H9 (cell line): Measurements from ENCODE around the gene LIN28B. TPM values are rescaled to one million over a fixed set of nuclear protein-coding genes. Genes with fewer than 3 reads are reported as not detected.

ENCODE experiments used
- DNase-seq: peaks from one replicate; pipeline ENCODE4 v3.0.0-alpha.2; 2017
- H2AFZ ChIP-seq: one replicate; pipeline ENCODE4 v1.6.1; 2013; ENCODE audit warnings: mild to moderate bottlenecking, low read length, control low read depth, moderate library complexity
- H2AK5ac ChIP-seq: 2 replicates; pipeline ENCODE4 v1.6.1; 2013; ENCODE audit warnings: low read length, control low read depth, mixed read lengths; ENCODE audit not compliant: insufficient read length
- H2BK120ac ChIP-seq: one replicate; pipeline ENCODE4 v1.6.1; 2013; ENCODE audit warnings: low read depth, mild to moderate bottlenecking, low read length, control low read depth, inconsistent platforms; ENCODE audit not compliant: poor library complexity, severe bottlenecking
- H2BK12ac ChIP-seq: 2 replicates; pipeline ENCODE4 v1.6.1; 2013; ENCODE audit warnings: low read length, control low read depth, mixed read lengths, low read depth; ENCODE audit not compliant: insufficient read length
- H2BK15ac ChIP-seq: 2 replicates; pipeline ENCODE4 v1.6.1; 2013; ENCODE audit warnings: low read depth, low read length, control low read depth
- H2BK20ac ChIP-seq: one replicate; pipeline ENCODE4 v1.6.1; 2013; ENCODE audit warnings: low read depth, mild to moderate bottlenecking, low read length, control low read depth, inconsistent platforms; ENCODE audit not compliant: poor library complexity, severe bottlenecking
- H2BK5ac ChIP-seq: 2 replicates; pipeline ENCODE4 v1.6.1; 2013; ENCODE audit warnings: low read length, control low read depth, mixed read lengths; ENCODE audit not compliant: insufficient read length
- H3K14ac ChIP-seq: 2 replicates; pipeline ENCODE4 v1.6.1; 2013; ENCODE audit warnings: low read length, control low read depth; ENCODE audit not compliant: insufficient read depth
- H3K18ac ChIP-seq: 2 replicates; pipeline ENCODE4 v1.6.1; 2013; ENCODE audit warnings: low read depth, mild to moderate bottlenecking, mixed read lengths, low read length, control low read depth; ENCODE audit not compliant: insufficient read length
- H3K23ac ChIP-seq: 2 replicates; pipeline ENCODE4 v1.6.1; 2013; ENCODE audit warnings: low read length, control low read depth, mixed read lengths, low read depth; ENCODE audit not compliant: insufficient read length
- H3K23me2 ChIP-seq: 2 replicates; pipeline ENCODE4 v1.6.1; 2013; ENCODE audit warnings: low read depth, mild to moderate bottlenecking, mixed read lengths, low read length, control low read depth; ENCODE audit not compliant: insufficient read length, poor library complexity, severe bottlenecking
- H3K27ac ChIP-seq: 2 replicates; pipeline ENCODE4 v1.5.1; 2013; ENCODE audit warnings: low read length, control low read depth, mixed read lengths, low read depth; ENCODE audit not compliant: insufficient read length
- H3K27me3 ChIP-seq: 2 replicates; pipeline ENCODE4 v1.6.1; 2013; ENCODE audit warnings: low read length, control low read depth, inconsistent platforms; ENCODE audit not compliant: insufficient read depth
- H3K4ac ChIP-seq: 2 replicates; pipeline ENCODE4 v1.6.1; 2013; ENCODE audit warnings: low read depth, mild to moderate bottlenecking, control low read depth, inconsistent platforms, low read length, moderate library complexity
- H3K4me1 ChIP-seq: 2 replicates; pipeline ENCODE4 v1.6.1; 2013; ENCODE audit warnings: low read length, control low read depth, inconsistent platforms; ENCODE audit not compliant: insufficient read depth
- H3K4me2 ChIP-seq: 2 replicates; pipeline ENCODE4 v1.6.1; 2013; ENCODE audit warnings: low read length, control low read depth, mixed read lengths; ENCODE audit not compliant: insufficient read length, insufficient read depth
- H3K56ac ChIP-seq: 2 replicates; pipeline ENCODE4 v1.6.1; 2013; ENCODE audit warnings: low read depth, mild to moderate bottlenecking, mixed read lengths, low read length, control low read depth; ENCODE audit not compliant: insufficient read length
- H3K79me1 ChIP-seq: 2 replicates; pipeline ENCODE4 v1.6.1; 2013; ENCODE audit warnings: low read depth, mild to moderate bottlenecking, moderate library complexity, low read length, control low read depth, inconsistent platforms; ENCODE audit not compliant: insufficient read depth, poor library complexity, severe bottlenecking
- H3K79me2 ChIP-seq: 2 replicates; pipeline ENCODE4 v1.6.1; 2013; ENCODE audit warnings: low read length, control low read depth, inconsistent platforms; ENCODE audit not compliant: insufficient read depth
- H3K9ac ChIP-seq: 2 replicates; pipeline ENCODE4 v1.6.1; 2013; ENCODE audit warnings: low read length, control low read depth, mixed read lengths; ENCODE audit not compliant: insufficient read length; ENCODE audit errors: extremely low read depth
- H3K9me3 ChIP-seq: one replicate; pipeline ENCODE4 v1.6.1; 2013; ENCODE audit warnings: low read depth, low read length, inconsistent platforms; ENCODE audit not compliant: control insufficient read depth
- H3T11ph ChIP-seq: one replicate; pipeline ENCODE4 v1.6.1; 2013; ENCODE audit warnings: mild to moderate bottlenecking, low read length, control low read depth, inconsistent platforms
- H4K20me1 ChIP-seq: one replicate; pipeline ENCODE4 v1.6.1; 2013; ENCODE audit not compliant: control insufficient read depth, insufficient read length, insufficient read depth
- H4K5ac ChIP-seq: 2 replicates; pipeline ENCODE4 v1.6.1; 2013; ENCODE audit warnings: low read depth, mild to moderate bottlenecking, mixed read lengths, low read length, control low read depth; ENCODE audit not compliant: insufficient read length
- H4K8ac ChIP-seq: replicated peaks from 2 replicates; pipeline ENCODE4 v1.6.1; 2013; ENCODE audit warnings: low read length, control low read depth, mixed read lengths, low read depth; ENCODE audit not compliant: insufficient read length
- H4K91ac ChIP-seq: 2 replicates; pipeline ENCODE4 v1.6.1; 2013; ENCODE audit warnings: low read depth, mild to moderate bottlenecking, moderate library complexity, mixed read lengths, low read length, control low read depth; ENCODE audit not compliant: insufficient read length
- H3K27ac Mint-ChIP-seq, 3 experiments: 2 replicates in 2 of 3; 3 replicates in 1 of 3; pipeline ENCODE4 v1.8.0; 2020 to 2021; ENCODE audit warnings: mixed read lengths in 3 of 3, mild to moderate bottlenecking in 1 of 3, moderate library complexity in 1 of 3
- H3K27me3 Mint-ChIP-seq: 2 replicates; pipeline ENCODE4 v1.8.0; 2021; ENCODE audit warnings: low read depth, mild to moderate bottlenecking, moderate library complexity, mixed read lengths
- H3K36me3 Mint-ChIP-seq, 3 experiments: 2 replicates in 2 of 3; 3 replicates in 1 of 3; pipeline ENCODE4 v1.8.0; 2020 to 2021; ENCODE audit warnings: low read depth in 3 of 3, mixed read lengths in 3 of 3; ENCODE audit not compliant: insufficient read depth in 1 of 3
- H3K4me1 Mint-ChIP-seq, 2 experiments: 2 replicates each; pipeline ENCODE4 v1.8.0; 2020; ENCODE audit warnings: mixed read lengths in 2 of 2
- H3K4me3 Mint-ChIP-seq, 2 experiments: 2 replicates in 1 of 2; 3 replicates in 1 of 2; pipeline ENCODE4 v1.8.0; 2020 to 2021; ENCODE audit warnings: mild to moderate bottlenecking in 2 of 2, mixed read lengths in 2 of 2, moderate library complexity in 1 of 2
- H3K9me3 Mint-ChIP-seq, 2 experiments: 2 replicates in 1 of 2; 3 replicates in 1 of 2; pipeline ENCODE4 v1.8.0; 2020; ENCODE audit warnings: mild to moderate bottlenecking in 2 of 2, mixed read lengths in 2 of 2, moderate library complexity in 1 of 2
- CTCF ChIP-seq: fragments of 200-600 bp; sonication (generic); conservative IDR thresholded peaks from 3 replicates; pipeline ENCODE4 v1.8.0; 2021; ENCODE audit warnings: antibody characterized with exemption, mild to moderate bottlenecking
- WGBS: extraction: QIAGEN DNeasy Blood & Tissue Kit; methylation state at CpG from one replicate; pipeline ENCODE4 v1.1.7; 2013; ENCODE audit warnings: missing lambda C conversion rate, low lambda C conversion rate, mixed read lengths; ENCODE audit not compliant: insufficient read length; ENCODE audit errors: extremely low coverage; 5-methylcytosine and 5-hydroxymethylcytosine counted together
- total RNA-seq: library from RNA; stranded (reverse); gene quantifications from 2 replicates; pipeline ENCODE4 v1.2.1, GENCODE V29; 2021

The LIN28B gene
- total RNA-seq, 1 experiment from 2014 or later, result 110 TPM

GRCh38 chr6:104929353-104929752, 27.6 kb upstream of the LIN28B start:
- DNase-seq, result no peak
- H3K27ac Mint-ChIP-seq, result no peak overlapping the region
- H2BK120ac ChIP-seq, result no peak overlapping the region

More at GRCh38 chr6:104929353-104929752, 27.6 kb upstream of the LIN28B start:
- H3K56ac ChIP-seq, result no peak overlapping the region
- H3K27me3 ChIP-seq, result no peaks in the 10 kb centered on the region
- no peak overlapping the region for H3K9ac ChIP-seq
- no peak overlapping the region for H4K5ac ChIP-seq
- H3K23me2 ChIP-seq, result no peaks in the 10 kb centered on the region
- no peaks in the 10 kb centered on the region for H3K79me2 ChIP-seq
- no peak overlapping the region for H4K91ac ChIP-seq
- no peak for TF ChIP-seq CTCF
- H3K23ac ChIP-seq, result no peak overlapping the region
- Mint-ChIP-seq H3K9me3 (no peaks in the 10 kb centered on the region; a peak in 2 of 5 replicates), H3K4me3 (no peak overlapping the region), H3K27me3 (no peaks in the 10 kb centered on the region), H3K36me3 (peaks cover 0 to 7% (median 0%) of the 10 kb centered on the region in 3 experiments; a peak in 1 of 7 replicates), H3K4me1 (peaks cover 21 to 22% of the 10 kb centered on the region in 2 experiments)
- H2BK5ac ChIP-seq, result no peak overlapping the region
- no peaks in the 10 kb centered on the region for H3K9me3 ChIP-seq
- no peak overlapping the region for H4K8ac ChIP-seq
- no peak overlapping the region for H3K4me2 ChIP-seq
- H3T11ph ChIP-seq, result no peak overlapping the region
- H3K4me1 ChIP-seq, result no peaks in the 10 kb centered on the region
- no peak overlapping the region for H3K4ac ChIP-seq
- H2AK5ac ChIP-seq, result no peak overlapping the region
- H3K14ac ChIP-seq, result no peak overlapping the region
- H3K18ac ChIP-seq, result no peak overlapping the region
- WGBS, result no CpG with 5 or more reads among the region's 5 CpGs
- no peak overlapping the region for H2BK15ac ChIP-seq
- H2BK12ac ChIP-seq, result no peak overlapping the region
- no peak overlapping the region for H2AFZ ChIP-seq
- no peak overlapping the region for H3K27ac ChIP-seq
- H2BK20ac ChIP-seq, result no peak overlapping the region
- H4K20me1 ChIP-seq, result no peaks in the 10 kb centered on the region
- no peaks in the 10 kb centered on the region for H3K79me1 ChIP-seq
